GM12878 (cell line): ENCODE measurements around the gene CYP2U1. TPM values are rescaled to one million over a fixed set of nuclear protein-coding genes. Genes with fewer than 3 reads are reported as not detected.

Source experiments
- ATAC-seq: fragments of 200-7000 bp; cut with Tn5 transposase; 3 replicates; pipeline ENCODE4 v1.9.1; 2020; ENCODE audit warnings: mild to moderate bottlenecking, moderate library complexity
- BruUV-seq: library from RNA; stranded (reverse); fragments of 400-500 nt; replicated peaks from 2 replicates; lab custom pipeline; 2021; lab: Mats Ljungman, UMichigan
- CTCF ChIA-PET: fragments of 300-600 bp; sonication (Branson Sonifier 250); formaldehyde crosslinking; extraction: SDS; loops from one replicate; lab custom pipeline; 2021; ENCODE audit warnings: inconsistent platforms; lab: Yijun Ruan, JAX
- POLR2A ChIA-PET: fragments of 350-600 bp; formaldehyde crosslinking; extraction: SDS; loops from one replicate; lab custom pipeline; 2021; ENCODE audit warnings: inconsistent platforms; lab: Charles Lee
- RAD21 ChIA-PET: fragments of 300-600 bp; sonication (Branson Sonifier 250); formaldehyde crosslinking; loops from one replicate; lab custom pipeline; 2023; ENCODE audit warnings: antibody characterized with exemption; ENCODE audit not compliant: unreplicated experiment; lab: Charles Lee
- SMC1A ChIA-PET: fragments of 300-600 bp; sonication (Branson Sonifier 250); formaldehyde crosslinking; loops from one replicate; lab custom pipeline; 2023; ENCODE audit not compliant: unreplicated experiment, uncharacterized antibody; lab: Charles Lee
- DNase-seq: peaks from one replicate; pipeline ENCODE4 v3.0.0-alpha.2; 2011; ENCODE audit warnings: low read depth, low spot score
- FAIRE-seq: peaks from 3 replicates; lab custom pipeline; 2011; peaks lifted over from hg19 to GRCh38; lab: Jason Lieb, UNC
- H2AFZ ChIP-seq: 2 replicates; pipeline ENCODE4 v1.6.0; 2011; ENCODE audit warnings: low read depth, low read length, control low read depth; ENCODE audit not compliant: control insufficient read depth
- H3K27ac ChIP-seq: 2 replicates; pipeline ENCODE4 v1.5.1; 2011; ENCODE audit warnings: control low read depth; ENCODE audit not compliant: control insufficient read depth, insufficient read depth
- H3K27me3 ChIP-seq, 2 experiments: replicated peaks in 1 of 2; 2 replicates each; pipeline versions ENCODE4 v1.6.0 to v1.6.1; 2011; ENCODE audit warnings: low read length in 1 of 2; ENCODE audit not compliant: control insufficient read depth in 2 of 2, insufficient read depth in 2 of 2
- H3K36me3 ChIP-seq, 2 experiments: 2 replicates each; pipeline ENCODE4 v1.5.1; 2011; ENCODE audit warnings: low read length in 1 of 2; ENCODE audit not compliant: control insufficient read depth in 2 of 2, insufficient read depth in 2 of 2
- H3K4me1 ChIP-seq: 2 replicates; pipeline ENCODE4 v1.6.1; 2011; ENCODE audit warnings: mild to moderate bottlenecking, low read length, moderate library complexity, mixed read lengths; ENCODE audit not compliant: control insufficient read depth, insufficient read depth
- H3K4me2 ChIP-seq: 2 replicates; pipeline ENCODE4 v1.6.0; 2011; ENCODE audit warnings: control low read depth; ENCODE audit not compliant: control insufficient read depth, insufficient read depth
- H3K4me3 ChIP-seq: fragments of 200-600 bp; sonication (generic); 2 replicates; pipeline ENCODE4 v1.5.1; 2016
- H3K79me2 ChIP-seq: 2 replicates; pipeline ENCODE4 v1.6.0; 2011; ENCODE audit warnings: low read length; ENCODE audit not compliant: control insufficient read depth, insufficient read depth
- H3K9ac ChIP-seq: 2 replicates; pipeline ENCODE4 v1.8.0; 2011; ENCODE audit warnings: low read length, control low read depth, mixed read lengths; ENCODE audit not compliant: control insufficient read depth, insufficient read depth
- H3K9me3 ChIP-seq: replicated peaks from 3 replicates; pipeline ENCODE4 v1.5.1; 2011; ENCODE audit warnings: mild to moderate bottlenecking, low read length; ENCODE audit not compliant: control insufficient read depth, insufficient read depth
- H4K20me1 ChIP-seq: 2 replicates; pipeline ENCODE4 v1.6.0; 2011; ENCODE audit not compliant: control insufficient read depth, insufficient read depth
- DPF2 ChIP-seq: fragments of 450-650 bp; IDR thresholded peaks from 2 replicates; pipeline ENCODE4 v1.6.1; 2017; ENCODE audit warnings: mild to moderate bottlenecking
- EGR1 ChIP-seq, 2 experiments: IDR thresholded peaks; 1 replicate in 1 of 2; 2 replicates in 1 of 2; pipeline ENCODE4 v1.6.1; 2011 to 2012; ENCODE audit warnings: low read depth in 2 of 2, low read length in 2 of 2, borderline replicate concordance in 1 of 2, mild to moderate bottlenecking in 1 of 2, moderate library complexity in 1 of 2
- GATAD2B ChIP-seq: fragments of 450-650 bp; conservative IDR thresholded peaks from 2 replicates; pipeline ENCODE4 v1.6.1; 2017; ENCODE audit warnings: low read depth, mild to moderate bottlenecking, moderate library complexity
- HCFC1 ChIP-seq: fragments of 150-350 bp; IDR thresholded peaks from 2 replicates; pipeline ENCODE4 v1.6.1; 2014; ENCODE audit warnings: low read length
- MEF2B ChIP-seq: fragments of 450-650 bp; IDR thresholded peaks from 2 replicates; pipeline ENCODE4 v1.6.1; 2018; ENCODE audit warnings: mild to moderate bottlenecking, moderate library complexity; ENCODE audit not compliant: partially characterized antibody, poor library complexity, severe bottlenecking
- in situ Hi-C: fragments of 300-500 bp; cut with MboI; formaldehyde crosslinking; loops from 9 replicates; pipeline ENCODE4 v1.14.3; 2018; ENCODE audit warnings: mixed read lengths
- intact Hi-C: fragments of 100-400 bp; cut with micrococcal nuclease; formaldehyde crosslinking; loops from one replicate; pipeline ENCODE4 v1.14.2; 2022; ENCODE audit not compliant: unreplicated experiment
- polyA plus RNA-seq, 11 experiments: library from polyadenylated mRNA; depleted of rRNA in 4 of 11; unstranded in 6 of 11; stranded (reverse) in 5 of 11; fragments of >200 nt; fragmentation: Nextera tagmentation in 4 of 11; fragmentation: Illumina TruSeq in 1 of 11; extraction: Ambion mirVana in 4 of 11; extraction: Trizol in 1 of 11; gene quantifications; 1 replicate in 1 of 11; 2 replicates in 10 of 11; pipeline versions ENCODE4 v1.2.1 to v1.2.3, GENCODE V29; 2011 to 2016; ENCODE audit warnings: inconsistent platforms in 2 of 11, missing spikeins in 2 of 11, low read depth in 1 of 11
- total RNA-seq, 4 experiments: library from RNA; depleted of rRNA in 3 of 4; stranded (reverse); fragments of >200 nt in 3 of 4; fragmentation: Illumina TruSeq in 1 of 4; extraction: Trizol in 1 of 4; gene quantifications; 2 replicates each; pipeline versions ENCODE4 v1.2.1 to v1.2.3, GENCODE V29; 2013 to 2021
- TF ChIP-seq, protein P1 (sequence below): fragments of 450-650 bp; IDR thresholded peaks from 2 replicates; pipeline ENCODE4 v1.6.1; 2016; ENCODE audit warnings: mild to moderate bottlenecking
- TF ChIP-seq, protein P2 (sequence below): IDR thresholded peaks from 2 replicates; pipeline ENCODE4 v1.6.1; 2011; ENCODE audit warnings: mild to moderate bottlenecking, low read depth, low read length, moderate library complexity; ENCODE audit not compliant: insufficient replicate concordance
- TF ChIP-seq, protein P3 (sequence below): fragments of 450-650 bp; IDR thresholded peaks from 2 replicates; pipeline ENCODE4 v1.6.1; 2017; ENCODE audit warnings: mild to moderate bottlenecking, moderate library complexity

Gene CYP2U1
- total and polyA plus RNA-seq, 10 of the 15 experiments (the other 5 are each of a cell fraction or from before 2014, with no cell fraction given) = 0.41 to 3.4 (median 2.9) TPM

DNA sequence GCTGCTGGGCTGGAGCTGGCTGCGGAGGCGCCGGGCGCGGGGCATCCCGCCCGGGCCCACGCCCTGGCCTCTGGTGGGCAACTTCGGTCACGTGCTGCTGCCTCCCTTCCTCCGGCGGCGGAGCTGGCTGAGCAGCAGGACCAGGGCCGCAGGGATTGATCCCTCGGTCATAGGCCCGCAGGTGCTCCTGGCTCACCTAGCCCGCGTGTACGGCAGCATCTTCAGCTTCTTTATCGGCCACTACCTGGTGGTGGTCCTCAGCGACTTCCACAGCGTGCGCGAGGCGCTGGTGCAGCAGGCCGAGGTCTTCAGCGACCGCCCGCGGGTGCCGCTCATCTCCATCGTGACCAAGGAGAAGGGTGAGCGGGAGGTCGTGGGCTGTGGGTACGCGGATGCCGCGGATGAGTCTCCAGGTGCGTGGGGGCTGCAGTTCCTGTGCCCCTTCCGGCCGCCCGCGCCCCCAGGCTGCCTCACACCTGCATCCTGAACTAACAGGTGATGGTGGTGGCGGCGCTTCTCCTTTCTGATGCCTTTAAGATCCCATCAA is 499 bp downstream of the CYP2U1 start (continued):
- TF ChIP-seq, protein P1, sequence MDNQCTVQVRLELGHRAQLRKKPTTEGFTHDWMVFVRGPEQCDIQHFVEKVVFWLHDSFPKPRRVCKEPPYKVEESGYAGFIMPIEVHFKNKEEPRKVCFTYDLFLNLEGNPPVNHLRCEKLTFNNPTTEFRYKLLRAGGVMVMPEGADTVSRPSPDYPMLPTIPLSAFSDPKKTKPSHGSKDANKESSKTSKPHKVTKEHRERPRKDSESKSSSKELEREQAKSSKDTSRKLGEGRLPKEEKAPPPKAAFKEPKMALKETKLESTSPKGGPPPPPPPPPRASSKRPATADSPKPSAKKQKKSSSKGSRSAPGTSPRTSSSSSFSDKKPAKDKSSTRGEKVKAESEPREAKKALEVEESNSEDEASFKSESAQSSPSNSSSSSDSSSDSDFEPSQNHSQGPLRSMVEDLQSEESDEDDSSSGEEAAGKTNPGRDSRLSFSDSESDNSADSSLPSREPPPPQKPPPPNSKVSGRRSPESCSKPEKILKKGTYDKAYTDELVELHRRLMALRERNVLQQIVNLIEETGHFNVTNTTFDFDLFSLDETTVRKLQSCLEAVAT = no peak
- TF ChIP-seq GATAD2B = 0 out of 2 replicates have a peak, but pooled peaks have one; percentile 15
- TF ChIP-seq, protein P2, sequence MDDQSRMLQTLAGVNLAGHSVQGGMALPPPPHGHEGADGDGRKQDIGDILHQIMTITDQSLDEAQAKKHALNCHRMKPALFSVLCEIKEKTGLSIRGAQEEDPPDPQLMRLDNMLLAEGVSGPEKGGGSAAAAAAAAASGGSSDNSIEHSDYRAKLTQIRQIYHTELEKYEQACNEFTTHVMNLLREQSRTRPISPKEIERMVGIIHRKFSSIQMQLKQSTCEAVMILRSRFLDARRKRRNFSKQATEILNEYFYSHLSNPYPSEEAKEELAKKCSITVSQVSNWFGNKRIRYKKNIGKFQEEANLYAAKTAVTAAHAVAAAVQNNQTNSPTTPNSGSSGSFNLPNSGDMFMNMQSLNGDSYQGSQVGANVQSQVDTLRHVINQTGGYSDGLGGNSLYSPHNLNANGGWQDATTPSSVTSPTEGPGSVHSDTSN = no peak
- no peak for TF ChIP-seq MEF2B
- no peak for TF ChIP-seq HCFC1
- TF ChIP-seq DPF2 = 0 out of 2 replicates have a peak, but pooled peaks have one; percentile 34
- TF ChIP-seq EGR1 (IDR thresholded peaks at IDR 0.05; ENCODE audit: borderline replicate concordance in 1 of 2, low read depth in 2 of 2, low read length in 2 of 2) = no peak

DNA sequence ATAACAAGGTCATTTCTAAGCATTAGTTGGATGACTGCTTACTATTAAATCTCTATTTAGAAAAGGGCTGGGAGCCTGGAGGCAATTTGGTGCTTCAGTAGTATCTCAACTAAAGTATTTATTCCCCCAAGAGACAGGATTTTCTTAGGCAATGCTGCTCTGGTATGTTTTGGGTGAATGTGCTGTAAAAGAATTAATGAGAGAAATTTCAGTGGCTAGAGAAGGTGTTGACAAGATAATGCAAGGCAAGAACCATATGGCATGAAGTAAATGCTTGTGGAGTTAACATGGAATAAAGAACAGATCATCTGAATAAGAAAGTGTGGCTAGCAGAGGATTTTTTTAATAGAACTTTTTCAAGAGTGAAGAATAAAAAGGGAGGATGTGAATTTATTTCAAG is 3.9 kb downstream of the CYP2U1 start:
- Histone ChIP-seq H3K79me2 (no peaks in the 10 kb centered on the region), H3K9me3 (no peaks in the 10 kb centered on the region), H4K20me1 (no peaks in the 10 kb centered on the region), H2AFZ (no peak overlapping the region), H3K27ac (no peak overlapping the region), H3K9ac (no peak overlapping the region), H3K4me3 (no peak overlapping the region), H3K4me1 (peaks cover 10% of the 10 kb centered on the region; the same call in 1 of the 2 replicates), H3K36me3 (no peaks in the 10 kb centered on the region), H3K4me2 (no peak overlapping the region), H3K27me3 (peaks cover 0 to 2% of the 10 kb centered on the region in 2 experiments; a peak in 1 of 4 replicates)
- DNase-seq (no peak), FAIRE-seq (no peak), ATAC-seq (no peak)
- ChIA-PET SMC1A (no interaction called here), POLR2A (no interaction called here), RAD21 (no interaction called here), CTCF (no interaction called here)
- BruUV-seq = no TSS peak
- in situ Hi-C loops (no loop called here), intact Hi-C loops (no loop called here)
- TF ChIP-seq, protein P3, sequence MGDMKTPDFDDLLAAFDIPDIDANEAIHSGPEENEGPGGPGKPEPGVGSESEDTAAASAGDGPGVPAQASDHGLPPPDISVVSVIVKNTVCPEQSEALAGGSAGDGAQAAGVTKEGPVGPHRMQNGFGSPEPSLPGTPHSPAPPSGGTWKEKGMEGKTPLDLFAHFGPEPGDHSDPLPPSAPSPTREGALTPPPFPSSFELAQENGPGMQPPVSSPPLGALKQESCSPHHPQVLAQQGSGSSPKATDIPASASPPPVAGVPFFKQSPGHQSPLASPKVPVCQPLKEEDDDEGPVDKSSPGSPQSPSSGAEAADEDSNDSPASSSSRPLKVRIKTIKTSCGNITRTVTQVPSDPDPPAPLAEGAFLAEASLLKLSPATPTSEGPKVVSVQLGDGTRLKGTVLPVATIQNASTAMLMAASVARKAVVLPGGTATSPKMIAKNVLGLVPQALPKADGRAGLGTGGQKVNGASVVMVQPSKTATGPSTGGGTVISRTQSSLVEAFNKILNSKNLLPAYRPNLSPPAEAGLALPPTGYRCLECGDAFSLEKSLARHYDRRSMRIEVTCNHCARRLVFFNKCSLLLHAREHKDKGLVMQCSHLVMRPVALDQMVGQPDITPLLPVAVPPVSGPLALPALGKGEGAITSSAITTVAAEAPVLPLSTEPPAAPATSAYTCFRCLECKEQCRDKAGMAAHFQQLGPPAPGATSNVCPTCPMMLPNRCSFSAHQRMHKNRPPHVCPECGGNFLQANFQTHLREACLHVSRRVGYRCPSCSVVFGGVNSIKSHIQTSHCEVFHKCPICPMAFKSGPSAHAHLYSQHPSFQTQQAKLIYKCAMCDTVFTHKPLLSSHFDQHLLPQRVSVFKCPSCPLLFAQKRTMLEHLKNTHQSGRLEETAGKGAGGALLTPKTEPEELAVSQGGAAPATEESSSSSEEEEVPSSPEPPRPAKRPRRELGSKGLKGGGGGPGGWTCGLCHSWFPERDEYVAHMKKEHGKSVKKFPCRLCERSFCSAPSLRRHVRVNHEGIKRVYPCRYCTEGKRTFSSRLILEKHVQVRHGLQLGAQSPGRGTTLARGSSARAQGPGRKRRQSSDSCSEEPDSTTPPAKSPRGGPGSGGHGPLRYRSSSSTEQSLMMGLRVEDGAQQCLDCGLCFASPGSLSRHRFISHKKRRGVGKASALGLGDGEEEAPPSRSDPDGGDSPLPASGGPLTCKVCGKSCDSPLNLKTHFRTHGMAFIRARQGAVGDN = no peak
